ENCODE measurements around the gene RBM10.

DNA sequence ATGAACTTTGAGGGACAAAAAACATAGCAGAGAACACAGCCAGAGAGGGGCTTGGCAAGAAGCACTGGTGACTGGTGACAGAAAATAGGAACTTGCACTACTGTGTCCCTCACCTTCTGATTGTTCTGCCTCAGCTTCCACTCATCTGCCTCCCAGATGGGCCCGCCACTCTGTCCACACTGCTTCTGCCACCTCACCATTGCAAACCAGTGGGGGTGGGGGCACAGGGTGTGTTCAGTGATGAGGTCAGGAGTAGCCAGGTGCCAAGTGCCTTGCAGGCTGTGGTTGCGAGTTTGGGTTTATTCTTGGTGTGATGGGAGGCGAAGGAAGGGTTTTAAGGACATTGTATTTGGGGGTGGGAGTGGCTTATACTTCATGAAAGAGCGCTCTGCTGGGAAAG lies 39.5 kb downstream of the RBM10 start:
- no peak for TF ChIP-seq ZBTB43 (CRISPR knock-in tag; conservative IDR thresholded peaks at IDR 0.05)
- TF ChIP-seq, protein P1, sequence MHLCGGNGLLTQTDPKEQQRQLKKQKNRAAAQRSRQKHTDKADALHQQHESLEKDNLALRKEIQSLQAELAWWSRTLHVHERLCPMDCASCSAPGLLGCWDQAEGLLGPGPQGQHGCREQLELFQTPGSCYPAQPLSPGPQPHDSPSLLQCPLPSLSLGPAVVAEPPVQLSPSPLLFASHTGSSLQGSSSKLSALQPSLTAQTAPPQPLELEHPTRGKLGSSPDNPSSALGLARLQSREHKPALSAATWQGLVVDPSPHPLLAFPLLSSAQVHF (CRISPR knock-in tag; IDR thresholded peaks at IDR 0.05) = no peak
- TF ChIP-seq POLR2A (IDR thresholded peaks at IDR 0.05; ENCODE audit: insufficient read depth in 1 of 2, low read depth in 2 of 2, low read length in 2 of 2) = no peak
- TF ChIP-seq NR2C2 (CRISPR knock-in tag; IDR thresholded peaks at IDR 0.05; ENCODE audit: borderline replicate concordance) = no peak
- no peak for TF ChIP-seq BRCA1 (CRISPR knock-in tag; IDR thresholded peaks at IDR 0.05)
- TF ChIP-seq ZNF496 (CRISPR knock-in tag; IDR thresholded peaks at IDR 0.05; ENCODE audit: insufficient replicate concordance) = no peak
- no peak for TF ChIP-seq PCBP1 (IDR thresholded peaks at IDR 0.05; ENCODE audit: borderline replicate concordance, low read depth, low read length)
- no peak for TF ChIP-seq SP2 (CRISPR knock-in tag; IDR thresholded peaks at IDR 0.05)

All from HepG2 (cell line).